Sigmoid colon (tissue), 4 donors: ENCODE data around the gene ZNF451.

Experiments
- CTCF ChIP-seq, 4 experiments: fragments of 450-650 bp in 3 of 4; fragments of 200-600 bp in 1 of 4; IDR thresholded peaks; one replicate each; pipeline ENCODE4 v1.5.1; 2016 to 2019; ENCODE audit warnings: antibody characterized with exemption in 4 of 4, mild to moderate bottlenecking in 3 of 4, moderate library complexity in 2 of 4
- POLR2A ChIP-seq, 2 donors: fragments of 450-650 bp; IDR thresholded peaks; one replicate each; pipeline ENCODE4 v1.6.1; 2016; ENCODE audit warnings: antibody characterized with exemption in 2 of 2, mild to moderate bottlenecking in 2 of 2, moderate library complexity in 2 of 2
- POLR2AphosphoS5 ChIP-seq, 4 donors: sonication (generic); formaldehyde crosslinking; IDR thresholded peaks; one replicate each; pipeline ENCODE4 v1.6.1; 2017; ENCODE audit warnings: antibody characterized with exemption in 4 of 4

GRCh38 chr6:57174511-57174907, 84.5 kb downstream of the ZNF451 start:
- TF ChIP-seq POLR2A (IDR thresholded peaks at IDR 0.05) (no peak), CTCF (IDR thresholded peaks at IDR 0.05) (no peak), POLR2AphosphoS5 (IDR thresholded peaks at IDR 0.05) (no peak)
